Vagina (tissue), 2 donors: ENCODE results near the gene RTP1. TPM values are rescaled to one million over a fixed set of nuclear protein-coding genes. Genes with fewer than 3 reads are reported as not detected.

ENCODE experiments used
- DNase-seq, 2 donors: peaks; one replicate each; pipeline ENCODE4 v3.0.0-alpha.2; 2017; ENCODE audit errors: extremely low spot score in 2 of 2
- H3K27ac ChIP-seq: fragments of 200-600 bp; sonication (generic); one replicate; pipeline ENCODE4 v1.5.1; 2019
- H3K27me3 ChIP-seq: fragments of 200-600 bp; sonication (generic); one replicate; pipeline ENCODE4 v1.5.1; 2019
- H3K36me3 ChIP-seq, 2 donors: fragments of 200-600 bp; sonication (generic); one replicate each; pipeline ENCODE4 v1.5.1; 2017 to 2019
- H3K4me1 ChIP-seq: fragments of 200-600 bp; sonication (generic); one replicate; pipeline ENCODE4 v1.5.1; 2019
- H3K4me3 ChIP-seq, 2 donors: fragments of 200-600 bp; sonication (generic); 1 replicate in 1 of 2; 2 replicates in 1 of 2; pipeline ENCODE4 v1.5.1; 2016 to 2019
- H3K9me3 ChIP-seq: fragments of 200-600 bp; sonication (generic); one replicate; pipeline ENCODE4 v1.5.1; 2019
- CTCF ChIP-seq, 3 experiments: fragments of 450-650 bp in 2 of 3; fragments of 200-600 bp in 1 of 3; sonication (generic) in 1 of 3; IDR thresholded peaks; one replicate each; pipeline ENCODE4 v1.5.1; 2017 to 2019; ENCODE audit warnings: antibody characterized with exemption in 3 of 3, mild to moderate bottlenecking in 2 of 3, moderate library complexity in 2 of 3
- POLR2A ChIP-seq, 2 donors: fragments of 450-650 bp; IDR thresholded peaks; one replicate each; pipeline ENCODE4 v1.6.1; 2017; ENCODE audit warnings: antibody characterized with exemption in 2 of 2, mild to moderate bottlenecking in 2 of 2, moderate library complexity in 2 of 2
- POLR2AphosphoS5 ChIP-seq, 2 donors: sonication (generic); formaldehyde crosslinking; IDR thresholded peaks; one replicate each; pipeline ENCODE4 v1.9.0; 2017; ENCODE audit warnings: antibody characterized with exemption in 2 of 2, mild to moderate bottlenecking in 2 of 2, low read depth in 1 of 2; ENCODE audit not compliant: insufficient read depth in 1 of 2
- intact Hi-C: fragments of 100-400 bp; cut with DNase I; formaldehyde crosslinking; loops from one replicate; pipeline ENCODE4 v1.15.1; 2023
- total RNA-seq: library from RNA; depleted of rRNA; stranded (reverse); fragments of >200 nt; gene quantifications from one replicate; pipeline ENCODE4 v1.2.3, GENCODE V29; 2016

RTP1 gene
- total RNA-seq, 1 donor from 2014 or later = not detected

- H3K9me3 ChIP-seq = no peaks in the 10 kb centered on the region
- peaks cover 21% of the 10 kb centered on the region for H3K4me1 ChIP-seq
- no peak overlapping the region for H3K27ac ChIP-seq
- intact Hi-C loops = no loop called here
- DNase-seq = no peak
- no peaks in the 10 kb centered on the region for H3K27me3 ChIP-seq
- no peak for TF ChIP-seq POLR2A (IDR thresholded peaks at IDR 0.05)
- TF ChIP-seq CTCF (IDR thresholded peaks at IDR 0.05) = no peak
- no peak for TF ChIP-seq POLR2AphosphoS5 (IDR thresholded peaks at IDR 0.05; ENCODE audit: insufficient read depth in 1 of 2, low read depth in 1 of 2)
- no peak overlapping the region for H3K4me3 ChIP-seq
- H3K36me3 ChIP-seq = no peaks in the 10 kb centered on the region
Measured at GRCh38 chr3:187172929-187173328, 24.4 kb upstream of the RTP1 start.

DNA sequence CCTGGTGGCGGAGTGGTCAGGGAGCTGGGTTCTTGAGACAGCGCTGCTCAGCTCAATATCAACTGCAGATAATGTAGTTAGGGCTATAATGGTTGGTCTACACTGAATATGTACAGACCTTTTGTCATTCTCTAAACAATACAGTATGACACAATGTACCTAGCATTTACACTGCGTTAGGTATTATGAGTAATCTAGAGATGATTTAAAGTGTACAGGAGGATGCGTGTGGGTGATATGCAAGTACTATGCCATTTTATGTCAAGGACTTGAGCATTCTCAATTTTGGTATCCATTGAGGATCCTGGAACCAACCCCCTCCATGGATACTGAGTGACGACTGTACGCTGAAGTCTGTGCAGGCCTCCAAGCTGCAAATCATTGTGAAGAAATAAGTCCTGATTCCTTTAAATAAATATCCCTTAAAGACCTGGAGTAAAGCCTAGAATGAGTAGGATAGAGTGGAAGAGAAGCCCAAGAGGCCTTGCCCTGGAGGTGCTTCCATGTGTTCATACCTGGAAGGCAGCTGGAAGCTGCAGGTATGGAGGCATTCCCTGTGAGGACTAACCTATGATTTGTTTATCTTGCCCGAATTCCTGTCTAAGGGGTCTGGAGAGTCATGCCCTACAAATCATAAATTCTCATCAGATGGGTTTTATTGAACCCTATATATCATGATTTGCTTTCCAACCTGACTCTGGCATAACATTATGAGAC lies 15.7 kb upstream of the RTP1 start:
- no peak for DNase-seq
- Histone ChIP-seq H3K4me3 (no peak overlapping the region), H3K9me3 (no peaks in the 10 kb centered on the region), H3K27me3 (no peaks in the 10 kb centered on the region), H3K4me1 (peaks cover 17% of the 10 kb centered on the region), H3K27ac (no peak overlapping the region), H3K36me3 (no peaks in the 10 kb centered on the region)
- intact Hi-C loops = no loop called here
- TF ChIP-seq CTCF (IDR thresholded peaks at IDR 0.05) (no peak), POLR2AphosphoS5 (IDR thresholded peaks at IDR 0.05; ENCODE audit: insufficient read depth in 1 of 2, low read depth in 1 of 2) (no peak), POLR2A (IDR thresholded peaks at IDR 0.05) (no peak)

DNA sequence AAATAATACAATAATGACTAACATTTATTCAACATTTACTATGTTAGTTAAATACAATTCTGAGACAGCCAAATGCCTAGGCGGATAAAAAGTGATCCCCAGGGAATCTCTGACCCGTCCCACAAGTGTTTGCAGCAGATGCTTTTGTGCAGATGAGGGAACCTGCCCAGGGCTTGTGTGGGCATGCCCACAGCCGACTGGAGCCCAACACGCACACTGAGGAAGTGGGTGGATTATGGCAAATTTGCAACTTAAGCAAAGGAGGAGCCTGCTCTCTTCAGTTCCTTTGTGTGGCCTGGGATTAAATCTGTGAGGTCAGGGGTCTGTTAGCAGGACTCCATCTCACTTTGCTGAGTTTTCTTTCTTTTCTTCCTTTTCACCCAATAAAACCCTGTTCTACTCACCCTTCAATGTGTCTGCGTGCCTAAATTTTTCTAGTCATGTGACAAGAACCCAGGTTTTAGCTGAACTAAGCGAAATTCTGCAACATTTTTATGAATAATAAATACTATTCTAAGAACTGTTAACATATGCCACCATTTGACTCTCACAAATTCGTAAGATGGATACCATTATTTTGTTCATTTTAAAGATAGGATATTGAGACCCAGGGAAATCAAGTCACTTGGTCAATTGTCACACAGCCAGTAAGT lies 13.9 kb upstream of the RTP1 start:
- Histone ChIP-seq H3K4me1 (peaks cover 28% of the 10 kb centered on the region), H3K4me3 (no peak overlapping the region), H3K27me3 (no peaks in the 10 kb centered on the region), H3K27ac (no peak overlapping the region), H3K9me3 (no peaks in the 10 kb centered on the region), H3K36me3 (no peaks in the 10 kb centered on the region)
- intact Hi-C loops = no loop called here
- TF ChIP-seq POLR2A (IDR thresholded peaks at IDR 0.05) = no peak
- TF ChIP-seq POLR2AphosphoS5 (IDR thresholded peaks at IDR 0.05; ENCODE audit: insufficient read depth in 1 of 2, low read depth in 1 of 2) = peak in 1 of 2 donors; percentile 20
- DNase-seq = no peak

GRCh38 chr3:187183903-187184302 lies 13.4 kb upstream of the RTP1 start:
- intact Hi-C loops = no loop called here
- Histone ChIP-seq H3K4me1 (peaks cover 28% of the 10 kb centered on the region), H3K27ac (no peak overlapping the region)

GRCh38 chr3:187185759-187186158 lies 11.5 kb upstream of the RTP1 start:
- H3K9me3 ChIP-seq = no peaks in the 10 kb centered on the region
- intact Hi-C loops = no loop called here
- H3K27ac ChIP-seq = peak overlapping the region; percentile 25
- H3K36me3 ChIP-seq = no peaks in the 10 kb centered on the region
- peaks cover 28% of the 10 kb centered on the region for H3K4me1 ChIP-seq
- TF ChIP-seq POLR2A (IDR thresholded peaks at IDR 0.05) (no peak), CTCF (IDR thresholded peaks at IDR 0.05) (no peak), POLR2AphosphoS5 (IDR thresholded peaks at IDR 0.05; ENCODE audit: insufficient read depth in 1 of 2, low read depth in 1 of 2) (no peak)
- DNase-seq = no peak
- H3K27me3 ChIP-seq = no peaks in the 10 kb centered on the region
- no peak overlapping the region for H3K4me3 ChIP-seq

More at GRCh38 chr3:187183903-187184302, 13.4 kb upstream of the RTP1 start:
- H3K4me3 ChIP-seq = no peak overlapping the region
- H3K9me3 ChIP-seq = no peaks in the 10 kb centered on the region
- H3K36me3 ChIP-seq = no peaks in the 10 kb centered on the region
- H3K27me3 ChIP-seq = no peaks in the 10 kb centered on the region
- DNase-seq = no peak
- no peak for TF ChIP-seq POLR2A (IDR thresholded peaks at IDR 0.05)
- TF ChIP-seq POLR2AphosphoS5 (IDR thresholded peaks at IDR 0.05; ENCODE audit: insufficient read depth in 1 of 2, low read depth in 1 of 2) = no peak
- no peak for TF ChIP-seq CTCF (IDR thresholded peaks at IDR 0.05)
